ENCODE data around the gene IRGQ. TPM values are rescaled to one million over a fixed set of nuclear protein-coding genes. Genes with fewer than 3 reads are reported as not detected.

IRGQ gene
- total RNA-seq, 1 donor from 2014 or later: 27.4 TPM

GRCh38 chr19:43554317-43554895 is 41.5 kb downstream of the IRGQ start:
- Histone ChIP-seq H2AFZ (replicated peaks) (no peak overlapping the region), H3K27ac (no peak overlapping the region), H3K4me1 (no peaks in the 10 kb centered on the region), H3K4me2 (no peak overlapping the region), H3F3A (ENCODE audit: low read depth) (peaks cover 6% of the 10 kb centered on the region), H3K79me2 (ENCODE audit: low read depth) (no peaks in the 10 kb centered on the region), H3K27me3 (no peaks in the 10 kb centered on the region), H3K4me3 (no peak overlapping the region), H3K9me3 (ENCODE audit: low read depth) (no peaks in the 10 kb centered on the region), H4K20me1 (ENCODE audit: low read depth) (peaks cover 5% of the 10 kb centered on the region), H3K9ac (no peak overlapping the region), H3K36me3 (no peaks in the 10 kb centered on the region)
- peaks cover 24% of the 10 kb centered on the region for H3K36me3 Mint-ChIP-seq
- no peak overlapping the region for H3K27ac Mint-ChIP-seq
- no peaks in the 10 kb centered on the region for H3K9me3 Mint-ChIP-seq
- no peak for DNase-seq (ENCODE audit: low spot score)
- TF ChIP-seq EZH2 (IDR thresholded peaks at IDR 0.05) (no peak), EZH2phosphoT487 (IDR thresholded peaks at IDR 0.05) (no peak), CTCF (IDR thresholded peaks at IDR 0.05) (no peak)
- no peak overlapping the region for H3K4me3 Mint-ChIP-seq
- H3K27me3 Mint-ChIP-seq (ENCODE audit: insufficient read depth, low read depth): peaks cover 5% of the 10 kb centered on the region
- H3K4me1 Mint-ChIP-seq: peaks cover 11% of the 10 kb centered on the region

- DNase-seq (ENCODE audit: low spot score): no peak
- Mint-ChIP-seq H3K4me1 (peaks cover 11% of the 10 kb centered on the region), H3K9me3 (no peaks in the 10 kb centered on the region), H3K27ac (peak overlapping the region; percentile 14), H3K4me3 (no peak overlapping the region), H3K36me3 (peaks cover 24% of the 10 kb centered on the region), H3K27me3 (ENCODE audit: insufficient read depth, low read depth) (peaks cover 5% of the 10 kb centered on the region)
- Histone ChIP-seq H3K4me3 (no peak overlapping the region), H3K9ac (no peak overlapping the region), H3F3A (ENCODE audit: low read depth) (peaks cover 6% of the 10 kb centered on the region), H2AFZ (replicated peaks) (no peak overlapping the region), H3K79me2 (ENCODE audit: low read depth) (no peaks in the 10 kb centered on the region), H4K20me1 (ENCODE audit: low read depth) (peaks cover 5% of the 10 kb centered on the region), H3K4me2 (no peak overlapping the region), H3K27me3 (no peaks in the 10 kb centered on the region), H3K4me1 (no peaks in the 10 kb centered on the region), H3K27ac (no peak overlapping the region), H3K9me3 (ENCODE audit: low read depth) (no peaks in the 10 kb centered on the region), H3K36me3 (no peaks in the 10 kb centered on the region)
- TF ChIP-seq EZH2phosphoT487 (IDR thresholded peaks at IDR 0.05) (no peak), CTCF (IDR thresholded peaks at IDR 0.05) (no peak), EZH2 (IDR thresholded peaks at IDR 0.05) (no peak)
These were observed 42.3 kb downstream of the IRGQ start for GRCh38 chr19:43553656-43554055.

GRCh38 chr19:43552616-43553015 is 43.3 kb downstream of the IRGQ start:
- Histone ChIP-seq H2AFZ (replicated peaks) (no peak overlapping the region), H3K27me3 (no peaks in the 10 kb centered on the region), H3K4me3 (no peak overlapping the region), H3K9ac (no peak overlapping the region), H3K9me3 (ENCODE audit: low read depth) (no peaks in the 10 kb centered on the region), H3K79me2 (ENCODE audit: low read depth) (no peaks in the 10 kb centered on the region), H3K4me2 (no peak overlapping the region), H3K4me1 (no peaks in the 10 kb centered on the region), H3K27ac (no peak overlapping the region), H3F3A (ENCODE audit: low read depth) (peaks cover 6% of the 10 kb centered on the region), H3K36me3 (no peaks in the 10 kb centered on the region), H4K20me1 (ENCODE audit: low read depth) (peaks cover 5% of the 10 kb centered on the region)
- no peaks in the 10 kb centered on the region for H3K9me3 Mint-ChIP-seq
- peaks cover 11% of the 10 kb centered on the region for H3K4me1 Mint-ChIP-seq
- H3K36me3 Mint-ChIP-seq: peaks cover 24% of the 10 kb centered on the region
- H3K27ac Mint-ChIP-seq: no peak overlapping the region
- H3K4me3 Mint-ChIP-seq: no peak overlapping the region
- peaks cover 5% of the 10 kb centered on the region for H3K27me3 Mint-ChIP-seq (ENCODE audit: insufficient read depth, low read depth)
- TF ChIP-seq CTCF (IDR thresholded peaks at IDR 0.05) (no peak), EZH2 (IDR thresholded peaks at IDR 0.05) (no peak), EZH2phosphoT487 (IDR thresholded peaks at IDR 0.05) (no peak)
- DNase-seq (ENCODE audit: low spot score): no peak
